PFSK-1 (cell line): ENCODE measurements around the gene MAPRE2.

ENCODE experiments used
- FOXP2 ChIP-seq: optimal IDR thresholded peaks from 2 replicates; pipeline ENCODE3; 2011; ENCODE audit warnings: borderline replicate concordance, control low read depth, inconsistent platforms; ENCODE audit not compliant: insufficient read depth; ENCODE audit errors: extremely low read length, extremely low read depth
- POLR2AphosphoS5 ChIP-seq: IDR thresholded peaks from 2 replicates; pipeline ENCODE4 v1.6.1; 2012; ENCODE audit warnings: low read depth, mild to moderate bottlenecking, control low read depth, low read length, moderate library complexity
- REST ChIP-seq, 2 experiments: IDR thresholded peaks; 2 replicates each; pipeline versions ENCODE4 v1.6.1 to v1.8.0; 2011 to 2012; ENCODE audit warnings: low read depth in 2 of 2, low read length in 2 of 2, control low read depth in 1 of 2, inconsistent platforms in 1 of 2, mild to moderate bottlenecking in 1 of 2, moderate library complexity in 1 of 2; ENCODE audit not compliant: insufficient read depth in 1 of 2
- SIN3A ChIP-seq: IDR thresholded peaks from 2 replicates; pipeline ENCODE4 v1.6.1; 2012; ENCODE audit warnings: mild to moderate bottlenecking, low read length, moderate library complexity, borderline replicate concordance; ENCODE audit not compliant: insufficient read depth
- TAF1 ChIP-seq: IDR thresholded peaks from 2 replicates; pipeline ENCODE4 v1.6.1; 2012; ENCODE audit warnings: low read length, control low read depth, borderline replicate concordance; ENCODE audit not compliant: insufficient read depth

MAPRE2 gene

DNA sequence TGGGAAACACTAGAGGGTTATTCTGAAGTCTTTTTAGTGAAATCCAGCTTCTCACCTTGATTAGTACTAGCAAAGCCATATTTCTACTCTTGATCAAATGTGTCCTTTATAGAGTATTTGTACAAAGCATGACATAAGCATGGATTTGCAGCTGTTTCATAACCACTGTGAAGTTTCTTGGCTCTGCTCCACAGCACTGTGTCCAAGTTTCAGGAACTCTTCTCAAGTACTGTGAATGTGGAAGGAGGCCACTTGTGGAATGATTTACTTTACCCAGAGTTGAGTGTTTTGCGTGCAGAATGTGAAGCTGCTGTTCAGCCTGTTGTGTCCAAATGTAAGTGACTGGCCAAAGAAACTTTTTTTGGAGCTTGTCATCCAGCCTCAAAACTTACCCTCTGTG, 16.2 kb upstream of the MAPRE2 start:
- TF ChIP-seq REST (IDR thresholded peaks at IDR 0.05; ENCODE audit: insufficient read depth in 1 of 2, low read depth in 2 of 2, low read length in 2 of 2), result no peak
- no peak for TF ChIP-seq TAF1
- TF ChIP-seq FOXP2, result no peak

GRCh38 chr18:35026407-35027061, 14.7 kb upstream of the MAPRE2 start:
- no peak for TF ChIP-seq SIN3A
- no peak for TF ChIP-seq FOXP2
- no peak for TF ChIP-seq TAF1
- no peak for TF ChIP-seq REST (IDR thresholded peaks at IDR 0.05; ENCODE audit: insufficient read depth in 1 of 2, low read depth in 2 of 2, low read length in 2 of 2)
- no peak for TF ChIP-seq POLR2AphosphoS5

GRCh38 chr18:35027206-35027605, 14.0 kb upstream of the MAPRE2 start:
- TF ChIP-seq POLR2AphosphoS5 (no peak), SIN3A (no peak), FOXP2 (no peak), REST (IDR thresholded peaks at IDR 0.05; ENCODE audit: insufficient read depth in 1 of 2, low read depth in 2 of 2, low read length in 2 of 2) (no peak), TAF1 (no peak)

DNA sequence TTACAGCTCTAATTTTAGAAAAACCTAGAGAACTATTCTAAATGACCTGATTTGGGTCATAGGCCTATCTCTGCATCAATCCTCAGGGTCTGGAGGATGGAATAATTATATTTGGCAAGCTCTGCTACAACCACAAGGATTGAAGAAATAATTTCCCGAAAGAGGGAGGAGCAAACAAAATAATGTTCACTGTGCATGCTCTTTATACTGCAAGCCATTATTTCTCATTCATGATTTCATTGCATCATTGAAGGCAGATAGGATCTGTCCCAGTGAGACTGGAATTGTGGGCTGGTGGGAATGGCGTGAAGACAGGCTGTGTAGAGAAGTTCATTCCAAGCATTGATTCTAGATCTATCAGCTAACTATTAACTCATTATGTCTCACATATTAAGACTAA, 12.7 kb upstream of the MAPRE2 start:
- no peak for TF ChIP-seq FOXP2
- TF ChIP-seq TAF1, result no peak
- TF ChIP-seq SIN3A, result no peak
- no peak for TF ChIP-seq POLR2AphosphoS5
- no peak for TF ChIP-seq REST (IDR thresholded peaks at IDR 0.05; ENCODE audit: insufficient read depth in 1 of 2, low read depth in 2 of 2, low read length in 2 of 2)

DNA sequence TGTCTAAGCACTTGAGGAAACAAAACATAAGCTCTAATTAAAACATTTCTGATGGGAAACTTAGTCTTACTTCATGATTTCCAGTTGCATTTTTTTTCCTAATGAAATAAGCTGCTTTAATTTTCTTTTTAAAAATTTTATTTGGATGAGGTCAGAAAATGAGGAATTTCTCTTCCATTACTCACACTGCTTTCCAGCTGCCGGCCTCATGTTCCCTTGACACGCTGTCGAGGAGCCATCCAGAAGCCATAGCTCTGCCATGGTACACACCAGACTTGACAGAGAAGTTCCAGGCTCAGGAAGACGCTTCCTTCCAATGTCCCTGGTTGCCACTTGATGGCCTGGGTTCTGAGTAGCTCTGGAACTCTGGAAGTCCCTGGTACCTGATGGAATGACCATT, 12.1 kb upstream of the MAPRE2 start:
- TF ChIP-seq FOXP2 (no peak), SIN3A (no peak), POLR2AphosphoS5 (no peak), REST (IDR thresholded peaks at IDR 0.05; ENCODE audit: insufficient read depth in 1 of 2, low read depth in 2 of 2, low read length in 2 of 2) (no peak), TAF1 (no peak)
